Psoas muscle (tissue), 8 donors: ENCODE results near the gene FPGS. TPM values are rescaled to one million over a fixed set of nuclear protein-coding genes. Genes with fewer than 3 reads are reported as not detected.

Experiments
- ATAC-seq, 4 donors: fragments of 200-7000 bp; cut with Tn5 transposase; one replicate each; pipeline ENCODE4 v1.9.1; 2020; ENCODE audit warnings: moderate library complexity in 3 of 4, mild to moderate bottlenecking in 2 of 4
- DNase-seq, 2 donors: peaks; one replicate each; pipeline ENCODE4 v3.0.0-alpha.2; 2020
- H3K27ac ChIP-seq: fragments of 200-600 bp; one replicate; pipeline ENCODE4 v1.8.0; 2022
- H3K27me3 ChIP-seq, 3 donors: fragments of 200-600 bp in 1 of 3; one replicate each; pipeline versions ENCODE4 v1.6.1 to v1.8.0; 2013 to 2022; ENCODE audit warnings: low read length in 2 of 3, mild to moderate bottlenecking in 2 of 3, moderate library complexity in 1 of 3; ENCODE audit not compliant: insufficient read depth in 3 of 3
- H3K36me3 ChIP-seq, 2 donors: fragments of 200-600 bp in 1 of 2; one replicate each; pipeline versions ENCODE4 v1.6.1 to v1.8.0; 2013 to 2022; ENCODE audit warnings: low read depth in 1 of 2, mild to moderate bottlenecking in 1 of 2, moderate library complexity in 1 of 2; ENCODE audit not compliant: insufficient read depth in 1 of 2
- H3K4me1 ChIP-seq: fragments of 200-600 bp; one replicate; pipeline ENCODE4 v1.8.0; 2022
- H3K4me3 ChIP-seq: fragments of 200-600 bp; one replicate; pipeline ENCODE4 v1.8.0; 2022; ENCODE audit warnings: mild to moderate bottlenecking
- H3K9me3 ChIP-seq: fragments of 200-600 bp; one replicate; pipeline ENCODE4 v1.8.0; 2022
- CTCF ChIP-seq: fragments of 200-600 bp; IDR thresholded peaks from one replicate; pipeline ENCODE4 v1.8.0; 2022; ENCODE audit warnings: antibody characterized with exemption
- WGBS, 3 donors: extraction: QIAGEN DNeasy Blood & Tissue Kit; methylation state at CpG; one replicate each; pipeline versions ENCODE4 v1.1.6 to v1.1.7; 2013; 5-methylcytosine and 5-hydroxymethylcytosine counted together
- intact Hi-C, 2 donors: fragments of 100-400 bp; cut with DNase I; formaldehyde crosslinking; loops; one replicate each; pipeline versions ENCODE4 v1.11.0 to v1.14.2; 2022
- polyA plus RNA-seq, 3 donors: library from polyadenylated mRNA; stranded (reverse); fragments of 200-250 nt; gene quantifications; one replicate each; pipeline ENCODE4 v1.2.3, GENCODE V29; 2013
- total RNA-seq, 4 donors: library from RNA; stranded (reverse); fragmentation: NEBNext Ultra II Directional in 2 of 4; extraction: Animal tissue kit (Norgen Biotek cat#: 25700) in 2 of 4; gene quantifications; one replicate each; pipeline versions ENCODE4 v1.2.1 to v1.2.4, GENCODE V29; 2021 to 2023
- donor health status: healthy with polysubstance abuse.
- donor health status: DM: no; HTN: no; CAD: no; lungs with moderate emphysema.
- donor health status: Bipolar disorder and iron deficiency.
- donor health status: healthy.
- donor health status: DM: yes; HTN: yes; CAD: no.
- donor health status: DM: no; HTN: no; CAD: no.
- donor health status: DM: no; HTN: no; CAD: no.
- donor health status: DM: yes; HTN: yes; CAD: no.

The FPGS gene
- total and polyA plus RNA-seq, 7 donors = 21.9 to 61.9 (median 39.7) TPM

GRCh38 chr9:127860779-127861178, 58.1 kb downstream of the FPGS start:
- 87 to 90% (median 88%) methylated on average over 11 of the region's 11 CpGs for WGBS, 3 donors
- peak overlapping the region; percentile 76 for H3K27ac ChIP-seq

GRCh38 chr9:127862075-127863011, 59.7 kb downstream of the FPGS start:
- 31 to 45% (median 40%) methylated on average over 29 of the region's 29 CpGs for WGBS, 3 donors
- no peaks in the 10 kb centered on the region for H3K9me3 ChIP-seq
- peak; percentile 75 to 89 for DNase-seq
- intact Hi-C loops = no loop called here
- H3K4me1 ChIP-seq = peaks cover 36% of the 10 kb centered on the region
- H3K27me3 ChIP-seq = no peaks in the 10 kb centered on the region
- peak overlapping the region; percentile 76 for H3K27ac ChIP-seq
- TF ChIP-seq CTCF = no peak
- peak; percentile 54 to 68 (median 62) for ATAC-seq
- H3K36me3 ChIP-seq = peaks cover 0 to 15% of the 10 kb centered on the region in 2 donors
- no peak overlapping the region for H3K4me3 ChIP-seq

More at GRCh38 chr9:127860779-127861178, 58.1 kb downstream of the FPGS start:
- Histone ChIP-seq H3K4me3 (no peak overlapping the region), H3K9me3 (no peaks in the 10 kb centered on the region), H3K36me3 (peaks cover 0 to 3% of the 10 kb centered on the region in 2 donors), H3K4me1 (peaks cover 38% of the 10 kb centered on the region), H3K27me3 (no peaks in the 10 kb centered on the region)
- DNase-seq = no peak
- no peak for TF ChIP-seq CTCF
- intact Hi-C loops = no loop called here
- ATAC-seq = no peak

- intact Hi-C loops = no loop called here
- H3K4me1 ChIP-seq = peaks cover 31% of the 10 kb centered on the region
- no peaks in the 10 kb centered on the region for H3K27me3 ChIP-seq
- no peak overlapping the region for H3K4me3 ChIP-seq
- DNase-seq (no peak), ATAC-seq (no peak)
- TF ChIP-seq CTCF = no peak
- H3K36me3 ChIP-seq = peaks cover 0 to 24% of the 10 kb centered on the region in 2 donors
- peak overlapping the region; percentile 76 for H3K27ac ChIP-seq
- 64 to 72% (median 68%) methylated on average over 13 of the region's 13 CpGs for WGBS, 3 donors
- no peaks in the 10 kb centered on the region for H3K9me3 ChIP-seq
Measured at GRCh38 chr9:127863191-127863621, 60.5 kb downstream of the FPGS start.

Other genes with a start within 250 kb of the FPGS start
- 10 to 100 TPM in 2 of 4 donors, 1 to 10 TPM in 2; 6.1 to 12.3 (median 8.9) TPM for gene STXBP1, start 190.6 kb upstream of the FPGS start, total RNA-seq
- gene STXBP1, start 190.6 kb upstream of the FPGS start, polyA plus RNA-seq = 1 to 10 TPM; 2.8 to 6.7 (median 3.2) TPM
- under 1 TPM in 1 of 4 donors, not detected in 3; 0.10 TPM for gene CFAP157, start 95.9 kb upstream of the FPGS start, total RNA-seq
- under 1 TPM; 0.18 to 0.34 (median 0.27) TPM for gene CFAP157, start 95.9 kb upstream of the FPGS start, polyA plus RNA-seq
- gene PTRH1, start 87.2 kb upstream of the FPGS start, total RNA-seq = 10 to 100 TPM in 3 of 4 donors, 1 to 10 TPM in 1; 7.9 to 37.7 (median 13.3) TPM
- 10 to 100 TPM; 21.8 to 44.6 (median 36.2) TPM for gene PTRH1, start 87.2 kb upstream of the FPGS start, polyA plus RNA-seq
- gene TTC16, start 86.8 kb upstream of the FPGS start, total RNA-seq = under 1 TPM in 1 of 4 donors, not detected in 3; 0.10 TPM
- gene TTC16, start 86.8 kb upstream of the FPGS start, polyA plus RNA-seq = under 1 TPM in 2 of 3 donors, not detected in 1; 0.01 to 0.03 TPM
- 1 to 10 TPM; 2.8 to 6.7 (median 4.0) TPM for gene TOR2A, start 67.6 kb upstream of the FPGS start, total RNA-seq
- gene TOR2A, start 67.6 kb upstream of the FPGS start, polyA plus RNA-seq = 1 to 10 TPM; 4.6 to 6.9 (median 5.0) TPM
- gene SH2D3C, start 24.2 kb upstream of the FPGS start, total RNA-seq = 10 to 100 TPM in 2 of 4 donors, 1 to 10 TPM in 2; 8.3 to 12.0 (median 10.3) TPM
- 10 to 100 TPM in 1 of 3 donors, 1 to 10 TPM in 2; 5.3 to 10.0 (median 8.4) TPM for gene SH2D3C, start 24.2 kb upstream of the FPGS start, polyA plus RNA-seq
- gene CDK9, start 16.8 kb upstream of the FPGS start, total RNA-seq = 10 to 100 TPM; 26.5 to 46.1 (median 42.9) TPM
- 10 to 100 TPM; 29.7 to 39.3 (median 31.5) TPM for gene CDK9, start 16.8 kb upstream of the FPGS start, polyA plus RNA-seq
- gene ENG, start 51.8 kb downstream of the FPGS start, total RNA-seq = 10 to 100 TPM; 31.7 to 80.4 (median 54.3) TPM
- gene ENG, start 51.8 kb downstream of the FPGS start, polyA plus RNA-seq = 10 to 100 TPM; 22.1 to 78.1 (median 28.6) TPM
- gene AK1, start 74.8 kb downstream of the FPGS start, total RNA-seq = 100 to 1,000 TPM; 369 to 854 (median 688) TPM
- gene AK1, start 74.8 kb downstream of the FPGS start, polyA plus RNA-seq = 100 to 1,000 TPM; 310 to 845 (median 778) TPM
- gene ST6GALNAC6, start 96.7 kb downstream of the FPGS start, total RNA-seq = 10 to 100 TPM; 20.3 to 26.1 (median 24.4) TPM
- 10 to 100 TPM; 18.5 to 35.5 (median 31.0) TPM for gene ST6GALNAC6, start 96.7 kb downstream of the FPGS start, polyA plus RNA-seq
- gene ST6GALNAC4, start 114.2 kb downstream of the FPGS start, total RNA-seq = 10 to 100 TPM in 3 of 4 donors, 1 to 10 TPM in 1; 8.9 to 52.6 (median 27.3) TPM
- gene ST6GALNAC4, start 114.2 kb downstream of the FPGS start, polyA plus RNA-seq = 10 to 100 TPM; 14.0 to 31.4 (median 14.8) TPM
- gene PIP5KL1, start 127.9 kb downstream of the FPGS start, total RNA-seq = under 1 TPM in 2 of 4 donors, not detected in 2; 0.40 to 0.44 TPM
- under 1 TPM in 2 of 3 donors, not detected in 1; 0.05 to 0.12 TPM for gene PIP5KL1, start 127.9 kb downstream of the FPGS start, polyA plus RNA-seq
- gene DPM2, start 135.0 kb downstream of the FPGS start, total RNA-seq = 10 to 100 TPM in 3 of 4 donors, 1 to 10 TPM in 1; 9.7 to 17.4 (median 12.2) TPM
- 10 to 100 TPM; 16.6 to 39.6 (median 37.1) TPM for gene DPM2, start 135.0 kb downstream of the FPGS start, polyA plus RNA-seq
- gene EEIG1, start 178.1 kb downstream of the FPGS start, total RNA-seq = 10 to 100 TPM in 1 of 4 donors, 1 to 10 TPM in 3; 3.6 to 11.4 (median 8.3) TPM
- 1 to 10 TPM; 3.6 to 6.1 (median 5.1) TPM for gene EEIG1, start 178.1 kb downstream of the FPGS start, polyA plus RNA-seq